B cell (primary cell): ENCODE measurements around the gene PPP4C.

Experiments
- EZH2 ChIP-seq: IDR thresholded peaks from 2 replicates; pipeline ENCODE4 v1.6.1; 2012; ENCODE audit warnings: borderline replicate concordance, low read depth, mild to moderate bottlenecking, moderate library complexity, low read length; ENCODE audit not compliant: insufficient read depth, poor library complexity, severe bottlenecking
- TF ChIP-seq, protein P1 (sequence below): fragments of 200-600 bp; IDR thresholded peaks from one replicate; pipeline ENCODE4 v1.8.0; 2022; ENCODE audit warnings: antibody characterized with exemption, mild to moderate bottlenecking

DNA sequence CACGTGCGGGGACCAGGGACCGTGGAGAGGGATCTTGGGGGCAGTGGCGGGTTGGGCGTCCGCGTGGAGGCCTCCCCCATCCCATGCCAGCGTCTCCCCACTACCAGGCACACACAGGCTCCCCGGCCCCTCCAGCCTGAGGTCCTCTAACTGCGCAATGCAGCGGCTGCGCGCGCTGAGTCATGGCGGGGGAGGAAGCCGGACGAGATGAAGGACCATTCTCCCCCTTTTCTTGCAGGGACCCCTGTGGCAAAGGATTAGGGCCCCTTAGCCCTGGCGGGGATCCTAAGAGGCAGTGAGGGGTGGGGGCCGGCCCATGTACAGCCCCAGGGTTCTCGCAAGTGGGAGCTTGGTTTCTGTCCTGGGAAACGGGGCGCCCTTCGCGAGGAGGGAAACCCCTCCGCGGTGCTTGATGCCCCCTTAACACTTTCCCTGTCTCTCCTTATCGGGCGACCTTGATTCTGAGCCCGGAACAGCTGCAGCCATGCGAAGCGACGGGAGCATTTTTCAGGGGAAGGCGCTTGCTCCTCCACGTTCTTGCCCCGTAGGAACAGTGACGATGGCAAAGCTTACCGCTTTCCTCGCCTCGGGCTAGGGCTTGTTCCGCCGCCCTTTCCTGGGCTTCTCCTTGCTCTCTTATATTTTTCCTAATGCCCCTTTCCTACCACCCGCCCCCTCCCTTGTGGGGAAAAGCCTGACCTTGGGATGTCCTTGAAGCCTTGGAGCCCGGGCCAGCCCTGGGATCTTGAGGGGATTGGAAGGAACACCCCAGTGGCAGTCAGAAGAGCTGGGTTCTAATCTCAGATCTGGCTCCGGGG, 9.6 kb upstream of the PPP4C start:
- no peak for TF ChIP-seq EZH2
- TF ChIP-seq, protein P1, sequence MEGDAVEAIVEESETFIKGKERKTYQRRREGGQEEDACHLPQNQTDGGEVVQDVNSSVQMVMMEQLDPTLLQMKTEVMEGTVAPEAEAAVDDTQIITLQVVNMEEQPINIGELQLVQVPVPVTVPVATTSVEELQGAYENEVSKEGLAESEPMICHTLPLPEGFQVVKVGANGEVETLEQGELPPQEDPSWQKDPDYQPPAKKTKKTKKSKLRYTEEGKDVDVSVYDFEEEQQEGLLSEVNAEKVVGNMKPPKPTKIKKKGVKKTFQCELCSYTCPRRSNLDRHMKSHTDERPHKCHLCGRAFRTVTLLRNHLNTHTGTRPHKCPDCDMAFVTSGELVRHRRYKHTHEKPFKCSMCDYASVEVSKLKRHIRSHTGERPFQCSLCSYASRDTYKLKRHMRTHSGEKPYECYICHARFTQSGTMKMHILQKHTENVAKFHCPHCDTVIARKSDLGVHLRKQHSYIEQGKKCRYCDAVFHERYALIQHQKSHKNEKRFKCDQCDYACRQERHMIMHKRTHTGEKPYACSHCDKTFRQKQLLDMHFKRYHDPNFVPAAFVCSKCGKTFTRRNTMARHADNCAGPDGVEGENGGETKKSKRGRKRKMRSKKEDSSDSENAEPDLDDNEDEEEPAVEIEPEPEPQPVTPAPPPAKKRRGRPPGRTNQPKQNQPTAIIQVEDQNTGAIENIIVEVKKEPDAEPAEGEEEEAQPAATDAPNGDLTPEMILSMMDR: no peak
